H9 (cell line): ENCODE results near the gene TTLL4. TPM values are rescaled to one million over a fixed set of nuclear protein-coding genes. Genes with fewer than 3 reads are reported as not detected.
A peak's percentile ranks its signal among the peaks of the same experiment; 100 is the strongest.

ENCODE experiments used
- DNase-seq: peaks from one replicate; pipeline ENCODE4 v3.0.0-alpha.2; 2017
- H2AFZ ChIP-seq: one replicate; pipeline ENCODE4 v1.6.1; 2013; ENCODE audit warnings: mild to moderate bottlenecking, low read length, control low read depth, moderate library complexity
- H2AK5ac ChIP-seq: 2 replicates; pipeline ENCODE4 v1.6.1; 2013; ENCODE audit warnings: low read length, control low read depth, mixed read lengths; ENCODE audit not compliant: insufficient read length
- H2BK120ac ChIP-seq: one replicate; pipeline ENCODE4 v1.6.1; 2013; ENCODE audit warnings: low read depth, mild to moderate bottlenecking, low read length, control low read depth, inconsistent platforms; ENCODE audit not compliant: poor library complexity, severe bottlenecking
- H2BK12ac ChIP-seq: 2 replicates; pipeline ENCODE4 v1.6.1; 2013; ENCODE audit warnings: low read length, control low read depth, mixed read lengths, low read depth; ENCODE audit not compliant: insufficient read length
- H2BK15ac ChIP-seq: 2 replicates; pipeline ENCODE4 v1.6.1; 2013; ENCODE audit warnings: low read depth, low read length, control low read depth
- H2BK20ac ChIP-seq: one replicate; pipeline ENCODE4 v1.6.1; 2013; ENCODE audit warnings: low read depth, mild to moderate bottlenecking, low read length, control low read depth, inconsistent platforms; ENCODE audit not compliant: poor library complexity, severe bottlenecking
- H2BK5ac ChIP-seq: 2 replicates; pipeline ENCODE4 v1.6.1; 2013; ENCODE audit warnings: low read length, control low read depth, mixed read lengths; ENCODE audit not compliant: insufficient read length
- H3K14ac ChIP-seq: 2 replicates; pipeline ENCODE4 v1.6.1; 2013; ENCODE audit warnings: low read length, control low read depth; ENCODE audit not compliant: insufficient read depth
- H3K18ac ChIP-seq: 2 replicates; pipeline ENCODE4 v1.6.1; 2013; ENCODE audit warnings: low read depth, mild to moderate bottlenecking, mixed read lengths, low read length, control low read depth; ENCODE audit not compliant: insufficient read length
- H3K23ac ChIP-seq: 2 replicates; pipeline ENCODE4 v1.6.1; 2013; ENCODE audit warnings: low read length, control low read depth, mixed read lengths, low read depth; ENCODE audit not compliant: insufficient read length
- H3K23me2 ChIP-seq: 2 replicates; pipeline ENCODE4 v1.6.1; 2013; ENCODE audit warnings: low read depth, mild to moderate bottlenecking, mixed read lengths, low read length, control low read depth; ENCODE audit not compliant: insufficient read length, poor library complexity, severe bottlenecking
- H3K27ac ChIP-seq: 2 replicates; pipeline ENCODE4 v1.5.1; 2013; ENCODE audit warnings: low read length, control low read depth, mixed read lengths, low read depth; ENCODE audit not compliant: insufficient read length
- H3K27me3 ChIP-seq: 2 replicates; pipeline ENCODE4 v1.6.1; 2013; ENCODE audit warnings: low read length, control low read depth, inconsistent platforms; ENCODE audit not compliant: insufficient read depth
- H3K4ac ChIP-seq: 2 replicates; pipeline ENCODE4 v1.6.1; 2013; ENCODE audit warnings: low read depth, mild to moderate bottlenecking, control low read depth, inconsistent platforms, low read length, moderate library complexity
- H3K4me1 ChIP-seq: 2 replicates; pipeline ENCODE4 v1.6.1; 2013; ENCODE audit warnings: low read length, control low read depth, inconsistent platforms; ENCODE audit not compliant: insufficient read depth
- H3K4me2 ChIP-seq: 2 replicates; pipeline ENCODE4 v1.6.1; 2013; ENCODE audit warnings: low read length, control low read depth, mixed read lengths; ENCODE audit not compliant: insufficient read length, insufficient read depth
- H3K56ac ChIP-seq: 2 replicates; pipeline ENCODE4 v1.6.1; 2013; ENCODE audit warnings: low read depth, mild to moderate bottlenecking, mixed read lengths, low read length, control low read depth; ENCODE audit not compliant: insufficient read length
- H3K79me1 ChIP-seq: 2 replicates; pipeline ENCODE4 v1.6.1; 2013; ENCODE audit warnings: low read depth, mild to moderate bottlenecking, moderate library complexity, low read length, control low read depth, inconsistent platforms; ENCODE audit not compliant: insufficient read depth, poor library complexity, severe bottlenecking
- H3K79me2 ChIP-seq: 2 replicates; pipeline ENCODE4 v1.6.1; 2013; ENCODE audit warnings: low read length, control low read depth, inconsistent platforms; ENCODE audit not compliant: insufficient read depth
- H3K9ac ChIP-seq: 2 replicates; pipeline ENCODE4 v1.6.1; 2013; ENCODE audit warnings: low read length, control low read depth, mixed read lengths; ENCODE audit not compliant: insufficient read length; ENCODE audit errors: extremely low read depth
- H3K9me3 ChIP-seq: one replicate; pipeline ENCODE4 v1.6.1; 2013; ENCODE audit warnings: low read depth, low read length, inconsistent platforms; ENCODE audit not compliant: control insufficient read depth
- H3T11ph ChIP-seq: one replicate; pipeline ENCODE4 v1.6.1; 2013; ENCODE audit warnings: mild to moderate bottlenecking, low read length, control low read depth, inconsistent platforms
- H4K20me1 ChIP-seq: one replicate; pipeline ENCODE4 v1.6.1; 2013; ENCODE audit not compliant: control insufficient read depth, insufficient read length, insufficient read depth
- H4K5ac ChIP-seq: 2 replicates; pipeline ENCODE4 v1.6.1; 2013; ENCODE audit warnings: low read depth, mild to moderate bottlenecking, mixed read lengths, low read length, control low read depth; ENCODE audit not compliant: insufficient read length
- H4K8ac ChIP-seq: replicated peaks from 2 replicates; pipeline ENCODE4 v1.6.1; 2013; ENCODE audit warnings: low read length, control low read depth, mixed read lengths, low read depth; ENCODE audit not compliant: insufficient read length
- H4K91ac ChIP-seq: 2 replicates; pipeline ENCODE4 v1.6.1; 2013; ENCODE audit warnings: low read depth, mild to moderate bottlenecking, moderate library complexity, mixed read lengths, low read length, control low read depth; ENCODE audit not compliant: insufficient read length
- H3K27ac Mint-ChIP-seq, 3 experiments: 2 replicates in 2 of 3; 3 replicates in 1 of 3; pipeline ENCODE4 v1.8.0; 2020 to 2021; ENCODE audit warnings: mixed read lengths in 3 of 3, mild to moderate bottlenecking in 1 of 3, moderate library complexity in 1 of 3
- H3K27me3 Mint-ChIP-seq: 2 replicates; pipeline ENCODE4 v1.8.0; 2021; ENCODE audit warnings: low read depth, mild to moderate bottlenecking, moderate library complexity, mixed read lengths
- H3K36me3 Mint-ChIP-seq, 3 experiments: 2 replicates in 2 of 3; 3 replicates in 1 of 3; pipeline ENCODE4 v1.8.0; 2020 to 2021; ENCODE audit warnings: low read depth in 3 of 3, mixed read lengths in 3 of 3; ENCODE audit not compliant: insufficient read depth in 1 of 3
- H3K4me1 Mint-ChIP-seq, 2 experiments: 2 replicates each; pipeline ENCODE4 v1.8.0; 2020; ENCODE audit warnings: mixed read lengths in 2 of 2
- H3K4me3 Mint-ChIP-seq, 2 experiments: 2 replicates in 1 of 2; 3 replicates in 1 of 2; pipeline ENCODE4 v1.8.0; 2020 to 2021; ENCODE audit warnings: mild to moderate bottlenecking in 2 of 2, mixed read lengths in 2 of 2, moderate library complexity in 1 of 2
- H3K9me3 Mint-ChIP-seq, 2 experiments: 2 replicates in 1 of 2; 3 replicates in 1 of 2; pipeline ENCODE4 v1.8.0; 2020; ENCODE audit warnings: mild to moderate bottlenecking in 2 of 2, mixed read lengths in 2 of 2, moderate library complexity in 1 of 2
- WGBS: extraction: QIAGEN DNeasy Blood & Tissue Kit; methylation state at CpG from one replicate; pipeline ENCODE4 v1.1.7; 2013; ENCODE audit warnings: missing lambda C conversion rate, low lambda C conversion rate, mixed read lengths; ENCODE audit not compliant: insufficient read length; ENCODE audit errors: extremely low coverage; 5-methylcytosine and 5-hydroxymethylcytosine counted together
- total RNA-seq: library from RNA; stranded (reverse); gene quantifications from 2 replicates; pipeline ENCODE4 v1.2.1, GENCODE V29; 2021
- TF ChIP-seq, protein P1 (sequence below): fragments of 200-600 bp; sonication (generic); conservative IDR thresholded peaks from 3 replicates; pipeline ENCODE4 v1.8.0; 2021; ENCODE audit warnings: antibody characterized with exemption, mild to moderate bottlenecking

The TTLL4 gene
- total RNA-seq, 1 experiment from 2014 or later: 96.4 TPM

DNA sequence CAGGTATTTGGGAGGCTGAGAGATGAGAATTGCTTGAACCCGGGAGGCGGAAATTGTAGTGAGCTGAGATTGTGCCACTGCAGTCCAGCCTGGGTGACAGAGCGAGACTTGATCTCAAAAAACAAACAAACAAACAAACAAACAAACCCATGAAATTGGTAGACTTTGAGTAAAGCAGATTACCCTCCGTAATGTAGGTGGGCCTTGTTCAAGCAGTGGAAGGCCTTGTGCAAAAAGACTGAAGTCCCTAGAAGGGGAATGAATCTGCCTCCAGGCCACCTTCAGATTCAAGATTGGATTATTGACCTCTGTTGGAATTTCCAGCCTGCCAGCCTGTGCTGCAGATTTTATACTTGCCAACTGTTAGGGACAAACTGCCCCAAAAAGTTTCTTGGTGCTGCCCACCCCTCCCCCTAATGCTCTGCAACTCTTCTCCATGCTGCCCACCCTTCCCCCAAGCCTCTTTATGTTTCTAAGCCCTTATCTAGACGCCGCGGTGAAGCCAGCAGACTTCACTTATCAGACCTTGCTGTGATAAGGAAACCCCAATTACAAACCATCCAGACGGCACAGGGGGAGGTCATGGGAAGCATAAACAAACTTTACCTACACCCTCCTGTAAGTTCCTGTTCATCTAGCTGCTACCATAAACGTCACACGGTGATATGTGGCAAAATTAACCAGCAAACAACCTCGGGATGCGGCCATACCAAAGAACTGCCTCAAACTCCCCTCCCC, 88.3 kb downstream of the TTLL4 start:
- Histone ChIP-seq H2BK15ac (no peak overlapping the region), H3K4me2 (no peak overlapping the region), H3K23me2 (no peaks in the 10 kb centered on the region), H4K91ac (no peak overlapping the region), H2BK20ac (no peak overlapping the region), H3K4ac (no peak overlapping the region), H3K9ac (no peak overlapping the region), H3K79me2 (no peaks in the 10 kb centered on the region), H2AK5ac (no peak overlapping the region), H3K56ac (no peak overlapping the region), H2BK120ac (no peak overlapping the region), H3K4me1 (no peaks in the 10 kb centered on the region; the same call in 1 of the 2 replicates), H3K18ac (no peak overlapping the region), H3K27me3 (no peaks in the 10 kb centered on the region), H3K9me3 (no peaks in the 10 kb centered on the region), H4K5ac (no peak overlapping the region), H2BK12ac (no peak overlapping the region), H2BK5ac (no peak overlapping the region), H2AFZ (no peak overlapping the region), H3K14ac (no peak overlapping the region), H4K8ac (no peak overlapping the region), H3T11ph (no peak overlapping the region), H3K23ac (no peak overlapping the region), H4K20me1 (no peaks in the 10 kb centered on the region), H3K27ac (no peak overlapping the region), H3K79me1 (no peaks in the 10 kb centered on the region)
- peaks cover 0 to 3% of the 10 kb centered on the region in 2 experiments; a peak in 2 of 5 replicates for H3K9me3 Mint-ChIP-seq
- H3K27ac Mint-ChIP-seq: peak overlapping the region in 1 of 3 experiments; percentile 33; a peak in 1 of 7 replicates
- TF ChIP-seq, protein P1, sequence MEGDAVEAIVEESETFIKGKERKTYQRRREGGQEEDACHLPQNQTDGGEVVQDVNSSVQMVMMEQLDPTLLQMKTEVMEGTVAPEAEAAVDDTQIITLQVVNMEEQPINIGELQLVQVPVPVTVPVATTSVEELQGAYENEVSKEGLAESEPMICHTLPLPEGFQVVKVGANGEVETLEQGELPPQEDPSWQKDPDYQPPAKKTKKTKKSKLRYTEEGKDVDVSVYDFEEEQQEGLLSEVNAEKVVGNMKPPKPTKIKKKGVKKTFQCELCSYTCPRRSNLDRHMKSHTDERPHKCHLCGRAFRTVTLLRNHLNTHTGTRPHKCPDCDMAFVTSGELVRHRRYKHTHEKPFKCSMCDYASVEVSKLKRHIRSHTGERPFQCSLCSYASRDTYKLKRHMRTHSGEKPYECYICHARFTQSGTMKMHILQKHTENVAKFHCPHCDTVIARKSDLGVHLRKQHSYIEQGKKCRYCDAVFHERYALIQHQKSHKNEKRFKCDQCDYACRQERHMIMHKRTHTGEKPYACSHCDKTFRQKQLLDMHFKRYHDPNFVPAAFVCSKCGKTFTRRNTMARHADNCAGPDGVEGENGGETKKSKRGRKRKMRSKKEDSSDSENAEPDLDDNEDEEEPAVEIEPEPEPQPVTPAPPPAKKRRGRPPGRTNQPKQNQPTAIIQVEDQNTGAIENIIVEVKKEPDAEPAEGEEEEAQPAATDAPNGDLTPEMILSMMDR: no peak
- no peak overlapping the region for H3K4me3 Mint-ChIP-seq
- H3K36me3 Mint-ChIP-seq: peaks cover 0 to under 1% (median 0%) of the 10 kb centered on the region in 3 experiments; a peak in 3 of 7 replicates
- peaks cover 22 to 29% of the 10 kb centered on the region in 2 experiments for H3K4me1 Mint-ChIP-seq
- peaks cover 3% of the 10 kb centered on the region; the same call in 1 of the 2 replicates for H3K27me3 Mint-ChIP-seq
- no CpG with 5 or more reads among the region's 12 CpGs for WGBS
- DNase-seq: no peak
